ENCODE results near the gene ACTR3. TPM values are rescaled to one million over a fixed set of nuclear protein-coding genes. Genes with fewer than 3 reads are reported as not detected.

ACTR3 gene
- total RNA-seq, 4 donors from 2014 or later: 94.6 to 127 (median 115) TPM

DNA sequence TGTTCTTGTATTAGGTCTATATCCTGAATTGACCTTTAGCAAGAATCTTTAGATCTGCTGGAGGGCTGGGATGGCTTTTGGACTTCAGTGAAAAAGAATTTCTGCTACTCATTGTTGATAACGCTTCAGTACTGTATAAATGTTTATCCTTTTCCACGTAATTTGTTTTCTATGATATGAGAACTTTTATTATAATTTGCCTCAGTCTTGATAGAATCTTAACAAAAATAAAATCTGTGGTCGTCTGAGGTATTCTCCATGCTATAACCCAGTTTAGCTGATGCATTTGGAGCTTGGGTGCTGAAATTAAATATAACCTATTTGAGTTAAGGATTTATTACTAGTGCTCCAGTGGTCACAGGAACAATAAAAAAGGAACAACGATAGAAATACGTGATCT is 71.1 kb downstream of the ACTR3 start:
- Histone ChIP-seq H3K36me3 (peaks cover 17% of the 10 kb centered on the region), H3K4me1 (no peaks in the 10 kb centered on the region), H3K9me3 (no peaks in the 10 kb centered on the region), H3K27me3 (no peaks in the 10 kb centered on the region), H3K27ac (no peak overlapping the region), H3K4me3 (no peak overlapping the region)
- WGBS: 94% methylated on average over 5 of the region's 5 CpGs
- TF ChIP-seq EP300 (IDR thresholded peaks at IDR 0.05): no peak
- TF ChIP-seq POLR2A (IDR thresholded peaks at IDR 0.05): no peak
- no peak for TF ChIP-seq POLR2AphosphoS5 (IDR thresholded peaks at IDR 0.05)
- TF ChIP-seq, protein P1, sequence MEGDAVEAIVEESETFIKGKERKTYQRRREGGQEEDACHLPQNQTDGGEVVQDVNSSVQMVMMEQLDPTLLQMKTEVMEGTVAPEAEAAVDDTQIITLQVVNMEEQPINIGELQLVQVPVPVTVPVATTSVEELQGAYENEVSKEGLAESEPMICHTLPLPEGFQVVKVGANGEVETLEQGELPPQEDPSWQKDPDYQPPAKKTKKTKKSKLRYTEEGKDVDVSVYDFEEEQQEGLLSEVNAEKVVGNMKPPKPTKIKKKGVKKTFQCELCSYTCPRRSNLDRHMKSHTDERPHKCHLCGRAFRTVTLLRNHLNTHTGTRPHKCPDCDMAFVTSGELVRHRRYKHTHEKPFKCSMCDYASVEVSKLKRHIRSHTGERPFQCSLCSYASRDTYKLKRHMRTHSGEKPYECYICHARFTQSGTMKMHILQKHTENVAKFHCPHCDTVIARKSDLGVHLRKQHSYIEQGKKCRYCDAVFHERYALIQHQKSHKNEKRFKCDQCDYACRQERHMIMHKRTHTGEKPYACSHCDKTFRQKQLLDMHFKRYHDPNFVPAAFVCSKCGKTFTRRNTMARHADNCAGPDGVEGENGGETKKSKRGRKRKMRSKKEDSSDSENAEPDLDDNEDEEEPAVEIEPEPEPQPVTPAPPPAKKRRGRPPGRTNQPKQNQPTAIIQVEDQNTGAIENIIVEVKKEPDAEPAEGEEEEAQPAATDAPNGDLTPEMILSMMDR (IDR thresholded peaks at IDR 0.05): no peak
- no peak for DNase-seq (ENCODE audit: low spot score in 2 of 2)

DNA sequence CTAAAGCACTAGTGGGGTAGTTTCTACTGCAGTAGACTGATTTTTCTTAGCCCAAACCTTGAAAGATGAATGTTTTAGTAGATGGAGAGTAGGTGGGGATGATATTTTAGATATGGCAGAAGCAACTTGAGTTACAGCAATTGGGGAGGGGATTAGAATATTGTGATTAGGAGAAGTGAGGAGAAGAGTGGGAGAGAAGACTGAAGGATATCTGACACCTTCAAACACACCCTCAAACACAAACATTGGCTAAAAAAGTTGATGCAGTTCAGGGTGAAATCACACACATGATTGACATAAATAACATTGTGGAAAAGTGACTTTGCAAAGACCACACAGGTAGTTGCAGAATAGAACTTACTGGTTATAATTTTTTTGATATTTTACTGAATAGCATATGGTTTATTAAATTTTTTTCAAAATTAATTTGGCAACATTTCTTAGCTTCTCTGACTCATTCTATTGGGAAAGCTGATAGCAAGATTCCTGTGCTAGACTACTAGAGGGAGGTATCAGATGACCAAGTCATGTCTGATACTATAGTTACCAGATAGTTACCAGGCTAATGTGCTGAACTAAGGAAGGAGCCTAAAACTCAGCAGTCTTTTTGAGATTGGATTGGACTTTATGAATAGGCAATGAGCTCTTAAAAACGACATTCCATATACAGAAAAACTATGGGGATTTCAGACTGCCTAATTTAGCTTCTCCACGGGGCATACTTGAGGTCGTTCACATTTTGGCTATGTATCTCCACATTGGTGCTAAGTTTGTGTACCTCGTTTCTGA is 73.0 kb downstream of the ACTR3 start:
- Histone ChIP-seq H3K36me3 (peaks cover 14% of the 10 kb centered on the region), H3K4me1 (peaks cover 9% of the 10 kb centered on the region), H3K9me3 (no peaks in the 10 kb centered on the region), H3K27ac (no peak overlapping the region), H3K4me3 (no peak overlapping the region), H3K27me3 (no peaks in the 10 kb centered on the region)
- no peak for DNase-seq (ENCODE audit: low spot score in 2 of 2)
- WGBS: 87% methylated on average over 4 of the region's 4 CpGs
- TF ChIP-seq POLR2AphosphoS5 (IDR thresholded peaks at IDR 0.05) (no peak), EP300 (IDR thresholded peaks at IDR 0.05) (no peak), POLR2A (IDR thresholded peaks at IDR 0.05) (no peak)
- TF ChIP-seq, protein P1 (IDR thresholded peaks at IDR 0.05): no peak

DNA sequence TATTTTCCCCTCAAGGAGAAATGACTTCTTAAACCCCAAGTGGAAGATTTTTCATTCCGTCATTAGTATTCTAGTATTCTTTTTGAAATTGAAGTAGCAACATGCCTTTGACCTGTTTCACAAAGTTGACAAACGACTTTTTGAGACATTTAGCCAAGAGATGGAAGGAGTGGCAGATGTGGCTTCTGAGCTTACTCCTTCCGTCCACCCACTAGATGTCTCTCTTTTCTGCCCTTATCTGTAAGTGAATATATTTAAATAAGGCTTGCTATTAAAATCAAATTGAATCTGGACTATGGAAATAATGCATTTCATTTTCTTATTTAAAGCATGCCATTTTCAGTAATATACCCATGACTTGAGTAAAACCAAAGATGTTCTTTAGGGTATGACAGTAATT is 74.1 kb downstream of the ACTR3 start:
- Histone ChIP-seq H3K27ac (no peak overlapping the region), H3K36me3 (peaks cover 11% of the 10 kb centered on the region), H3K27me3 (no peaks in the 10 kb centered on the region), H3K4me3 (no peak overlapping the region), H3K9me3 (no peaks in the 10 kb centered on the region), H3K4me1 (peaks cover 9% of the 10 kb centered on the region)
- TF ChIP-seq POLR2AphosphoS5 (IDR thresholded peaks at IDR 0.05) (no peak), EP300 (IDR thresholded peaks at IDR 0.05) (no peak), POLR2A (IDR thresholded peaks at IDR 0.05) (no peak)
- TF ChIP-seq, protein P1 (IDR thresholded peaks at IDR 0.05): no peak
- WGBS: 59% methylated on average over 3 of the region's 3 CpGs
- no peak for DNase-seq (ENCODE audit: low spot score in 2 of 2)

DNA sequence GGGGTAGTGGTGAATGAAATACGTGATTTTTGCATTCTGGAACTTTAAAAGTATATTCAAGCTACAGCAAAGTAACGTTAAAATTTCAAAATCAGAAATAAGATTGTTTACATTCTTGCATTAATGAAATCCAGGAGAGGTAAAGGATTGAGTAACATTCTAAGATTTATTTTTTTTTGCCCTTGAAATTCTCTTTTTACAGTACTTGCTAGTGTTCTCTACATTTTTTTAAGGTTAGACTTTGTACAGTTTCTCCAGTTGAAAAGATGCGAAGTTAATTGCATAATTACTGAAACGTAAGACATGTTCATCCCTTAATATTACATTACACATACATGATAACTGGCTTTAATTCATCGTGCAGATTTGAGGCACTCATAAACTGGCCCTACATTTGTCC is 74.5 kb downstream of the ACTR3 start:
- TF ChIP-seq EP300 (IDR thresholded peaks at IDR 0.05) (no peak), POLR2A (IDR thresholded peaks at IDR 0.05) (no peak), POLR2AphosphoS5 (IDR thresholded peaks at IDR 0.05) (no peak)
- TF ChIP-seq, protein P1 (IDR thresholded peaks at IDR 0.05): no peak
- no peak overlapping the region for H3K4me3 ChIP-seq

DNA sequence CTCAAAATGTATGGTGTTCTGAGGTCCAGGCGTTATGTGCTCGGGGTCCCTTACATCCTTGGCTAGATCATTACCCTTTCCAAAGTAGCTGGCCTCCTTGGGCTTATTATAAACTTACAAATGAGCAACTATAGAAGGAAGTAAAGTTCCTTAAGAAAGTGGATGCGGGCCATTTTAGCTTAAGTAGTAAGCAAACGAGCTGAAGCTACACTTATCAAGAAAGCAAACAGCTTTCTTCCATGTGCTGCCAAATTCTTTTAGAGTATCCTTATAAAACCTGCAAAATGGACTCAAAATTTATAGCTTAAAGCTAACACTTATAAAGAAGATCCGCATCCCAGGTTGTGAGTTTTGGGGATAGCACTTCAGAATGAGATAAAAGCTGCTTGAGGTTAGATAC is 75.3 kb downstream of the ACTR3 start:
- no peak overlapping the region for H3K4me3 ChIP-seq
- no peaks in the 10 kb centered on the region for H3K9me3 ChIP-seq
- peaks cover 4% of the 10 kb centered on the region for H3K36me3 ChIP-seq
- no peak for TF ChIP-seq EP300 (IDR thresholded peaks at IDR 0.05)
- TF ChIP-seq, protein P1 (IDR thresholded peaks at IDR 0.05): no peak
- no peak overlapping the region for H3K27ac ChIP-seq
- WGBS: 92% methylated on average over 5 of the region's 5 CpGs
- no peak for DNase-seq (ENCODE audit: low spot score in 2 of 2)
- H3K4me1 ChIP-seq: peaks cover 9% of the 10 kb centered on the region
- no peaks in the 10 kb centered on the region for H3K27me3 ChIP-seq

More for the DNA sequence above, 74.5 kb downstream of the ACTR3 start:
- no peak for DNase-seq (ENCODE audit: low spot score in 2 of 2)
- peaks cover 9% of the 10 kb centered on the region for H3K4me1 ChIP-seq
- H3K27ac ChIP-seq: no peak overlapping the region
- WGBS: 80% methylated on average over 5 of the region's 5 CpGs
- H3K36me3 ChIP-seq: peaks cover 6% of the 10 kb centered on the region
- H3K27me3 ChIP-seq: no peaks in the 10 kb centered on the region
- H3K9me3 ChIP-seq: no peaks in the 10 kb centered on the region
